Neural cell (in vitro differentiated cells): ENCODE measurements around the gene RGL4. TPM values are rescaled to one million over a fixed set of nuclear protein-coding genes. Genes with fewer than 3 reads are reported as not detected.

Experiments used
- H2AFZ ChIP-seq: fragments of 200-600, 300-800 bp; sonication (generic), shearing (Covaris generic); 2 replicates; pipeline ENCODE4 v1.6.0; 2014; ENCODE audit warnings: low read depth, mild to moderate bottlenecking, antibody characterized with exemption, low read length, moderate library complexity
- H3F3A ChIP-seq: fragments of 200-600 bp; shearing (Covaris generic); 2 replicates; pipeline ENCODE4 v1.6.1; 2016; ENCODE audit warnings: mild to moderate bottlenecking, moderate library complexity, mixed read lengths, antibody characterized with exemption, low read length; ENCODE audit not compliant: insufficient read depth, poor library complexity, severe bottlenecking
- H3K27ac ChIP-seq: fragments of 200-600, 300-800 bp; sonication (generic), shearing (Covaris generic); 2 replicates; pipeline ENCODE4 v1.5.1; 2014; ENCODE audit warnings: mild to moderate bottlenecking, low read length, moderate library complexity
- H3K27me3 ChIP-seq: fragments of 300-800, 200-600 bp; sonication (generic), shearing (Covaris generic); 2 replicates; pipeline ENCODE4 v1.6.0; 2014; ENCODE audit warnings: mild to moderate bottlenecking, low read depth, low read length, moderate library complexity; ENCODE audit not compliant: insufficient read depth
- H3K36me3 ChIP-seq: fragments of 300-800, 200-600 bp; sonication (generic), shearing (Covaris generic); 2 replicates; pipeline ENCODE4 v1.5.1; 2014; ENCODE audit warnings: mild to moderate bottlenecking, antibody characterized with exemption, low read length, moderate library complexity; ENCODE audit not compliant: insufficient read depth
- H3K4me2 ChIP-seq: fragments of 300-800, 200-600 bp; sonication (generic), shearing (Covaris generic); 2 replicates; pipeline ENCODE4 v1.6.0; 2014; ENCODE audit warnings: mild to moderate bottlenecking, low read length
- H3K4me3 ChIP-seq: fragments of 300-800, 200-600 bp; sonication (generic), shearing (Covaris generic); 2 replicates; pipeline ENCODE4 v1.5.1; 2014; ENCODE audit warnings: mild to moderate bottlenecking, low read length, moderate library complexity
- H3K79me2 ChIP-seq: fragments of 200-600 bp; shearing (Covaris generic); replicated peaks from 2 replicates; pipeline ENCODE4 v1.6.0; 2014; ENCODE audit warnings: mild to moderate bottlenecking, low read length, moderate library complexity; ENCODE audit not compliant: insufficient read depth
- H3K9ac ChIP-seq: fragments of 300-800, 200-600 bp; sonication (generic), shearing (Covaris generic); 2 replicates; pipeline ENCODE4 v1.6.1; 2016; ENCODE audit warnings: mild to moderate bottlenecking, low read length, mixed read lengths
- H3K9me2 ChIP-seq: fragments of 200-600 bp; shearing (Covaris generic); 2 replicates; pipeline ENCODE4 v1.6.1; 2016; ENCODE audit warnings: mild to moderate bottlenecking, low read length, mixed read lengths; ENCODE audit not compliant: insufficient read depth
- H3K9me3 ChIP-seq: fragments of 200-600, 300-800 bp; sonication (generic), shearing (Covaris generic); 2 replicates; pipeline ENCODE4 v1.6.1; 2016; ENCODE audit warnings: mild to moderate bottlenecking, mixed run types, low read length, moderate library complexity, mixed read lengths
- H4K20me1 ChIP-seq: fragments of 200-600 bp; shearing (Covaris generic); 2 replicates; pipeline ENCODE4 v1.6.1; 2016; ENCODE audit warnings: mild to moderate bottlenecking, mixed run types; ENCODE audit not compliant: insufficient read depth
- EP300 ChIP-seq: fragments of 450-650 bp; conservative IDR thresholded peaks from 2 replicates; pipeline ENCODE4 v1.6.1; 2014; ENCODE audit warnings: antibody characterized with exemption, mild to moderate bottlenecking, moderate library complexity; ENCODE audit not compliant: poor library complexity, severe bottlenecking
- EZH2 ChIP-seq: fragments of 200-600, 300-800 bp; shearing (Covaris generic), sonication (generic); IDR thresholded peaks from 2 replicates; pipeline ENCODE4 v1.6.1; 2014; ENCODE audit warnings: antibody characterized with exemption, low read length, borderline replicate concordance, mild to moderate bottlenecking; ENCODE audit not compliant: insufficient read depth, poor library complexity, severe bottlenecking
- MXI1 ChIP-seq: fragments of 450-650 bp; conservative IDR thresholded peaks from 2 replicates; pipeline ENCODE4 v1.6.1; 2014; ENCODE audit warnings: antibody characterized with exemption, mild to moderate bottlenecking; ENCODE audit not compliant: poor library complexity, severe bottlenecking
- POLR2AphosphoS5 ChIP-seq: IDR thresholded peaks from 2 replicates; pipeline ENCODE4 v1.6.1; 2012
- RAD21 ChIP-seq: fragments of 450-650 bp; conservative IDR thresholded peaks from 2 replicates; pipeline ENCODE4 v1.6.1; 2014; ENCODE audit warnings: antibody characterized with exemption, mild to moderate bottlenecking, moderate library complexity
- SMC3 ChIP-seq: fragments of 450-650 bp; conservative IDR thresholded peaks from 2 replicates; pipeline ENCODE4 v1.6.1; 2014; ENCODE audit warnings: antibody characterized with exemption, mild to moderate bottlenecking, moderate library complexity; ENCODE audit not compliant: poor library complexity
- TAF1 ChIP-seq: IDR thresholded peaks from 2 replicates; pipeline ENCODE4 v1.6.1; 2012; ENCODE audit warnings: low read depth
- polyA plus RNA-seq: library from polyadenylated mRNA; depleted of rRNA; stranded (reverse); fragments of >200 nt; gene quantifications from 2 replicates; pipeline ENCODE4 v1.2.3, GENCODE V29; 2014
- TF ChIP-seq, protein P1 (sequence below): fragments of 450-650 bp; IDR thresholded peaks from 2 replicates; pipeline ENCODE4 v1.5.1; 2014; ENCODE audit warnings: antibody characterized with exemption, mild to moderate bottlenecking, moderate library complexity; ENCODE audit not compliant: poor library complexity, severe bottlenecking
- TF ChIP-seq, protein P2 (sequence below): IDR thresholded peaks from 2 replicates; pipeline ENCODE4 v1.6.1; 2012; ENCODE audit warnings: borderline replicate concordance

Gene RGL4
- polyA plus RNA-seq, 1 donor from 2014 or later = not detected

DNA sequence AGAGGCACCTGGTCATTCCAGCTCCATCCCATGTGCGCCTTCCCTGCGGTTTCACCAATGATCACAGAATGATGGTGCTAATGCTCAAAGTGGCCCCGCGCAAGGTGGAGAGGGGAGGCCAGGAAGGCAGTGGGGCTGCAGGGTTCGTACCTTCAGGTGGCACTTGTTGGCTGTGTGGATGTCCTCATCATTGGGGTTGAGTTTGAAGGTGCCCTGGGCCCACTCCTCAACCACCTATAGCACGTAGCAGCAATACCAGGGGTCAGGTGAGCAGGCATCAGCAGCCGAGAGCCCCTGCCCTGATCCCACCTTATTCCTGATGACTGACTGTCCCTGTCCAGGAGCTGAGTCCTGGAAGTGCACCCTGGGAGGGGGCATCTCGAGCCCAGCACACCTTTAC lies 38.1 kb upstream of the RGL4 start:
- Histone ChIP-seq H3F3A (no peaks in the 10 kb centered on the region), H3K27me3 (no peaks in the 10 kb centered on the region), H3K4me2 (no peak overlapping the region), H3K36me3 (no peaks in the 10 kb centered on the region), H3K4me3 (no peak overlapping the region), H3K9me3 (no peaks in the 10 kb centered on the region), H3K9ac (no peak overlapping the region), H2AFZ (no peak overlapping the region), H4K20me1 (no peaks in the 10 kb centered on the region), H3K27ac (no peak overlapping the region), H3K79me2 (no peaks in the 10 kb centered on the region), H3K9me2 (no peaks in the 10 kb centered on the region)
- TF ChIP-seq, protein P1, sequence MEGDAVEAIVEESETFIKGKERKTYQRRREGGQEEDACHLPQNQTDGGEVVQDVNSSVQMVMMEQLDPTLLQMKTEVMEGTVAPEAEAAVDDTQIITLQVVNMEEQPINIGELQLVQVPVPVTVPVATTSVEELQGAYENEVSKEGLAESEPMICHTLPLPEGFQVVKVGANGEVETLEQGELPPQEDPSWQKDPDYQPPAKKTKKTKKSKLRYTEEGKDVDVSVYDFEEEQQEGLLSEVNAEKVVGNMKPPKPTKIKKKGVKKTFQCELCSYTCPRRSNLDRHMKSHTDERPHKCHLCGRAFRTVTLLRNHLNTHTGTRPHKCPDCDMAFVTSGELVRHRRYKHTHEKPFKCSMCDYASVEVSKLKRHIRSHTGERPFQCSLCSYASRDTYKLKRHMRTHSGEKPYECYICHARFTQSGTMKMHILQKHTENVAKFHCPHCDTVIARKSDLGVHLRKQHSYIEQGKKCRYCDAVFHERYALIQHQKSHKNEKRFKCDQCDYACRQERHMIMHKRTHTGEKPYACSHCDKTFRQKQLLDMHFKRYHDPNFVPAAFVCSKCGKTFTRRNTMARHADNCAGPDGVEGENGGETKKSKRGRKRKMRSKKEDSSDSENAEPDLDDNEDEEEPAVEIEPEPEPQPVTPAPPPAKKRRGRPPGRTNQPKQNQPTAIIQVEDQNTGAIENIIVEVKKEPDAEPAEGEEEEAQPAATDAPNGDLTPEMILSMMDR = no peak
- TF ChIP-seq EP300 = no peak
- TF ChIP-seq MXI1 = no peak
- no peak for TF ChIP-seq TAF1
- no peak for TF ChIP-seq POLR2AphosphoS5
- no peak for TF ChIP-seq RAD21
- TF ChIP-seq SMC3 = no peak
- TF ChIP-seq EZH2 = no peak
- TF ChIP-seq, protein P2, sequence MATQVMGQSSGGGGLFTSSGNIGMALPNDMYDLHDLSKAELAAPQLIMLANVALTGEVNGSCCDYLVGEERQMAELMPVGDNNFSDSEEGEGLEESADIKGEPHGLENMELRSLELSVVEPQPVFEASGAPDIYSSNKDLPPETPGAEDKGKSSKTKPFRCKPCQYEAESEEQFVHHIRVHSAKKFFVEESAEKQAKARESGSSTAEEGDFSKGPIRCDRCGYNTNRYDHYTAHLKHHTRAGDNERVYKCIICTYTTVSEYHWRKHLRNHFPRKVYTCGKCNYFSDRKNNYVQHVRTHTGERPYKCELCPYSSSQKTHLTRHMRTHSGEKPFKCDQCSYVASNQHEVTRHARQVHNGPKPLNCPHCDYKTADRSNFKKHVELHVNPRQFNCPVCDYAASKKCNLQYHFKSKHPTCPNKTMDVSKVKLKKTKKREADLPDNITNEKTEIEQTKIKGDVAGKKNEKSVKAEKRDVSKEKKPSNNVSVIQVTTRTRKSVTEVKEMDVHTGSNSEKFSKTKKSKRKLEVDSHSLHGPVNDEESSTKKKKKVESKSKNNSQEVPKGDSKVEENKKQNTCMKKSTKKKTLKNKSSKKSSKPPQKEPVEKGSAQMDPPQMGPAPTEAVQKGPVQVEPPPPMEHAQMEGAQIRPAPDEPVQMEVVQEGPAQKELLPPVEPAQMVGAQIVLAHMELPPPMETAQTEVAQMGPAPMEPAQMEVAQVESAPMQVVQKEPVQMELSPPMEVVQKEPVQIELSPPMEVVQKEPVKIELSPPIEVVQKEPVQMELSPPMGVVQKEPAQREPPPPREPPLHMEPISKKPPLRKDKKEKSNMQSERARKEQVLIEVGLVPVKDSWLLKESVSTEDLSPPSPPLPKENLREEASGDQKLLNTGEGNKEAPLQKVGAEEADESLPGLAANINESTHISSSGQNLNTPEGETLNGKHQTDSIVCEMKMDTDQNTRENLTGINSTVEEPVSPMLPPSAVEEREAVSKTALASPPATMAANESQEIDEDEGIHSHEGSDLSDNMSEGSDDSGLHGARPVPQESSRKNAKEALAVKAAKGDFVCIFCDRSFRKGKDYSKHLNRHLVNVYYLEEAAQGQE = no peak

DNA sequence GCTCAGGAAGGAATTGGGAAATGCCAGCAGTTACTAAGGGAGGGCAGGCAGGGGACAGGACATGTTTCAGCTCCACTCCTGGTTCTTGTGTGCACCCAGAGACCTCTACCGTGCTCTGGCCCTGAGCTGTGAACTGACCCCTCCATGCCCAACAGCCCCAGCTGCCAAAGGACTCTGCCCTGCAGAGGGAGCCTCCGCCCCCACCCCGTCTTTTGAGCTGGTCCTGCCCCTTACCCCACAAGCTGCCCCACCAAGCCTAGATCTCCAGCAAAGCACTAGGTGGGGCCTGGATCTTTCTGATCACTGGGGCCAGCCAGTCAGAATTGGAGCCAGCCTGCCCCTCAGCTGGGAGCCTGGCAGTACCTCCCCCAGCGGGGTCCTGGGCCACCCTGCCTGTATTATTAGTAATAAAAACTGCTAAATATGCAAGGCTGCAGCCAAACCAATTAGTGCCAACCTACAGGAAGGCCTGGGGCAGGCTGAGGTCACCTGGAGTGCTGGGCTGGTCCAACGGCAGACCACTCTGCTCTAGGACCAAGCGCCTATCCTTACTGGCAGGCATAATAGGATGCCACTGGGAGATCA lies 34.8 kb upstream of the RGL4 start:
- no peaks in the 10 kb centered on the region for H3K79me2 ChIP-seq
- H3K9ac ChIP-seq = no peak overlapping the region
- no peaks in the 10 kb centered on the region for H3K9me2 ChIP-seq
- no peaks in the 10 kb centered on the region for H3K36me3 ChIP-seq
- H2AFZ ChIP-seq = no peak overlapping the region
- no peak overlapping the region for H3K4me2 ChIP-seq
- no peak overlapping the region for H3K27ac ChIP-seq
- H3K4me3 ChIP-seq = no peak overlapping the region
- no peaks in the 10 kb centered on the region for H3K9me3 ChIP-seq
- H4K20me1 ChIP-seq = no peaks in the 10 kb centered on the region
- TF ChIP-seq TAF1 = no peak
- no peak for TF ChIP-seq RAD21
- TF ChIP-seq EZH2 = no peak
- TF ChIP-seq SMC3 = no peak
- TF ChIP-seq EP300 = no peak
- no peak for TF ChIP-seq POLR2AphosphoS5
- no peak for TF ChIP-seq MXI1
- TF ChIP-seq, protein P2 = no peak
- no peaks in the 10 kb centered on the region for H3F3A ChIP-seq
- H3K27me3 ChIP-seq = no peaks in the 10 kb centered on the region
